Neural cell (in vitro differentiated cells): ENCODE data around the gene MYO9A.

Source experiments
- CTCF ChIP-seq: fragments of 450-650 bp; IDR thresholded peaks from 2 replicates; pipeline ENCODE4 v1.5.1; 2014; ENCODE audit warnings: antibody characterized with exemption, mild to moderate bottlenecking, moderate library complexity; ENCODE audit not compliant: poor library complexity, severe bottlenecking
- EP300 ChIP-seq: fragments of 450-650 bp; conservative IDR thresholded peaks from 2 replicates; pipeline ENCODE4 v1.6.1; 2014; ENCODE audit warnings: antibody characterized with exemption, mild to moderate bottlenecking, moderate library complexity; ENCODE audit not compliant: poor library complexity, severe bottlenecking
- EZH2 ChIP-seq: fragments of 200-600, 300-800 bp; shearing (Covaris generic), sonication (generic); IDR thresholded peaks from 2 replicates; pipeline ENCODE4 v1.6.1; 2014; ENCODE audit warnings: antibody characterized with exemption, low read length, borderline replicate concordance, mild to moderate bottlenecking; ENCODE audit not compliant: insufficient read depth, poor library complexity, severe bottlenecking
- POLR2AphosphoS5 ChIP-seq: IDR thresholded peaks from 2 replicates; pipeline ENCODE4 v1.6.1; 2012
- RAD21 ChIP-seq: fragments of 450-650 bp; conservative IDR thresholded peaks from 2 replicates; pipeline ENCODE4 v1.6.1; 2014; ENCODE audit warnings: antibody characterized with exemption, mild to moderate bottlenecking, moderate library complexity
- REST ChIP-seq: IDR thresholded peaks from 2 replicates; pipeline ENCODE4 v1.6.1; 2012; ENCODE audit warnings: borderline replicate concordance
- SMC3 ChIP-seq: fragments of 450-650 bp; conservative IDR thresholded peaks from 2 replicates; pipeline ENCODE4 v1.6.1; 2014; ENCODE audit warnings: antibody characterized with exemption, mild to moderate bottlenecking, moderate library complexity; ENCODE audit not compliant: poor library complexity
- TAF1 ChIP-seq: IDR thresholded peaks from 2 replicates; pipeline ENCODE4 v1.6.1; 2012; ENCODE audit warnings: low read depth

- TF ChIP-seq CTCF: no peak
- TF ChIP-seq REST: no peak
- no peak for TF ChIP-seq SMC3
- TF ChIP-seq TAF1: no peak
- TF ChIP-seq EP300: no peak
- no peak for TF ChIP-seq POLR2AphosphoS5
- TF ChIP-seq EZH2: no peak
- no peak for TF ChIP-seq RAD21
Measured at GRCh38 chr15:72092006-72092405, 25.9 kb downstream of the MYO9A start.
